Lower lobe of right lung (tissue), 2 donors: ENCODE results near the gene BCL2L13. TPM values are rescaled to one million over a fixed set of nuclear protein-coding genes. Genes with fewer than 3 reads are reported as not detected.

ENCODE experiments used
- ATAC-seq, 2 donors: fragments of 200-7000 bp; cut with Tn5 transposase; one replicate each; pipeline ENCODE4 v1.9.1; 2020 to 2022; ENCODE audit warnings: mild to moderate bottlenecking in 2 of 2, moderate library complexity in 2 of 2
- DNase-seq: peaks from one replicate; pipeline ENCODE4 v3.0.0-alpha.2; 2020
- H3K27ac ChIP-seq: fragments of 200-600 bp; one replicate; pipeline ENCODE4 v1.8.0; 2022
- H3K27me3 ChIP-seq: fragments of 200-600 bp; one replicate; pipeline ENCODE4 v1.8.0; 2022; ENCODE audit warnings: low read depth
- H3K36me3 ChIP-seq: fragments of 200-600 bp; one replicate; pipeline ENCODE4 v1.8.0; 2022; ENCODE audit warnings: mild to moderate bottlenecking
- H3K4me1 ChIP-seq: fragments of 200-600 bp; one replicate; pipeline ENCODE4 v1.8.0; 2022
- H3K4me3 ChIP-seq: fragments of 200-600 bp; one replicate; pipeline ENCODE4 v1.8.0; 2022; ENCODE audit warnings: mild to moderate bottlenecking
- H3K9me3 ChIP-seq: fragments of 200-600 bp; one replicate; pipeline ENCODE4 v1.8.0; 2022
- intact Hi-C: fragments of 100-400 bp; cut with DNase I; formaldehyde crosslinking; loops from one replicate; pipeline ENCODE4 v1.11.0; 2022
- total RNA-seq: library from RNA; stranded (reverse); fragmentation: NEBNext Ultra II Directional; extraction: Animal tissue kit (Norgen Biotek cat#: 25700); gene quantifications from one replicate; pipeline ENCODE4 v1.2.1, GENCODE V29; 2021
- TF ChIP-seq, protein P1 (sequence below): fragments of 200-600 bp; IDR thresholded peaks from one replicate; pipeline ENCODE4 v1.8.0; 2022; ENCODE audit warnings: antibody characterized with exemption, mild to moderate bottlenecking
- donor health status: DM: no; HTN: yes; CAD: no; lungs with severe emphysema.

BCL2L13 gene
- total RNA-seq, 1 donor from 2014 or later, result 41.2 TPM

DNA sequence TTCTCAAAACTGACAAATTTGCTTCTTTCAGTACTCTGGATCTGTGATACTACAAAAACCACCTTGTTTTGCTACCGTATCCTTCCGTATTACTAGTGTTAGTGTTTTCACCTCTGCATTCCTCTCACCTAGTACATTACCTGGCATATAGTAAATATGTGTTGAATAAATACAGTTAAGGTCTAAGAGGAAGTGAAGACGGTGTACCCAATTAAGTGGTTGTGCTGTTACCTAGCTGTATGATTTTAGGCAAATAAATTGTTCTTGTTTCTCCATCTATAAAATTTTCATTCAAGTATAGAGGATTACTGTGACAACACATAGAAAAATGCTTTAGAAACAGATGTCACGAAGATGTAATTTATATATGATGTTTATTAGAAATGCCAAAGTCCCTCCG, 8.9 kb downstream of the BCL2L13 start:
- Histone ChIP-seq H3K9me3 (no peaks in the 10 kb centered on the region), H3K27me3 (no peaks in the 10 kb centered on the region), H3K27ac (no peak overlapping the region), H3K36me3 (peaks cover 12% of the 10 kb centered on the region), H3K4me1 (no peaks in the 10 kb centered on the region), H3K4me3 (no peak overlapping the region)
- ATAC-seq, result no peak
- no peak for DNase-seq
- TF ChIP-seq, protein P1, sequence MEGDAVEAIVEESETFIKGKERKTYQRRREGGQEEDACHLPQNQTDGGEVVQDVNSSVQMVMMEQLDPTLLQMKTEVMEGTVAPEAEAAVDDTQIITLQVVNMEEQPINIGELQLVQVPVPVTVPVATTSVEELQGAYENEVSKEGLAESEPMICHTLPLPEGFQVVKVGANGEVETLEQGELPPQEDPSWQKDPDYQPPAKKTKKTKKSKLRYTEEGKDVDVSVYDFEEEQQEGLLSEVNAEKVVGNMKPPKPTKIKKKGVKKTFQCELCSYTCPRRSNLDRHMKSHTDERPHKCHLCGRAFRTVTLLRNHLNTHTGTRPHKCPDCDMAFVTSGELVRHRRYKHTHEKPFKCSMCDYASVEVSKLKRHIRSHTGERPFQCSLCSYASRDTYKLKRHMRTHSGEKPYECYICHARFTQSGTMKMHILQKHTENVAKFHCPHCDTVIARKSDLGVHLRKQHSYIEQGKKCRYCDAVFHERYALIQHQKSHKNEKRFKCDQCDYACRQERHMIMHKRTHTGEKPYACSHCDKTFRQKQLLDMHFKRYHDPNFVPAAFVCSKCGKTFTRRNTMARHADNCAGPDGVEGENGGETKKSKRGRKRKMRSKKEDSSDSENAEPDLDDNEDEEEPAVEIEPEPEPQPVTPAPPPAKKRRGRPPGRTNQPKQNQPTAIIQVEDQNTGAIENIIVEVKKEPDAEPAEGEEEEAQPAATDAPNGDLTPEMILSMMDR, result no peak
- intact Hi-C loops, result no loop called here

- Histone ChIP-seq H3K27me3 (no peaks in the 10 kb centered on the region), H3K4me3 (no peak overlapping the region), H3K36me3 (peaks cover 12% of the 10 kb centered on the region), H3K4me1 (no peaks in the 10 kb centered on the region), H3K27ac (no peak overlapping the region), H3K9me3 (no peaks in the 10 kb centered on the region)
- intact Hi-C loops, result no loop called here
- ATAC-seq (peak in 1 of 2 donors; percentile 5), DNase-seq (no peak)
- TF ChIP-seq, protein P1, result no peak
Observed at GRCh38 chr22:17647991-17648390, 9.4 kb downstream of the BCL2L13 start.

DNA sequence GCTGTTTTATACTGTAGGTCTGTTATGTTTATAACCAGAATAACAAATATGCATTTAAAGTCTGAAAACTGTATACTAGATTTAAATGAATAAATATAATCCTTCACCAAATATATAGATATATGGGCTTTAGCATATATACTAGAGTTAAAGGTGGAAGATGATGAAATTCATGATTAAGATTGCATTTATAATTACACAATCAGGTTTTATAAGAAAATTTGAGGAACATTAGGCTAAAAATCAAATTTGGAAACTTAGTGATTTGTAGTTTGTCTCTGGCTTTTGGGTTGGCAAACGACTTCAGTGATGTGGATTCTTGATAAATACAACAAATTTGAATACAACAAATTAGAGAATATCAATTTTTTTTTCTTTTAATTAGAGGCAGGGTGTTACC, 10.0 kb downstream of the BCL2L13 start:
- Histone ChIP-seq H3K27ac (no peak overlapping the region), H3K4me1 (no peaks in the 10 kb centered on the region), H3K4me3 (no peak overlapping the region), H3K36me3 (peaks cover 12% of the 10 kb centered on the region), H3K9me3 (no peaks in the 10 kb centered on the region), H3K27me3 (no peaks in the 10 kb centered on the region)
- intact Hi-C loops, result no loop called here
- DNase-seq (no peak), ATAC-seq (no peak)
- TF ChIP-seq, protein P1, result no peak

GRCh38 chr22:17655289-17655688, 16.7 kb downstream of the BCL2L13 start:
- intact Hi-C loops, result no loop called here
- peaks cover 7% of the 10 kb centered on the region for H3K4me1 ChIP-seq
- H3K27ac ChIP-seq, result no peak overlapping the region
- no peaks in the 10 kb centered on the region for H3K27me3 ChIP-seq
- ATAC-seq, result peak; percentile 37 to 70
- peaks cover 26% of the 10 kb centered on the region for H3K36me3 ChIP-seq
- H3K4me3 ChIP-seq, result no peak overlapping the region
- H3K9me3 ChIP-seq, result no peaks in the 10 kb centered on the region
- TF ChIP-seq, protein P1, result no peak
- peak; percentile 79 for DNase-seq

GRCh38 chr22:17656870-17657395, 18.4 kb downstream of the BCL2L13 start:
- no peak overlapping the region for H3K4me3 ChIP-seq
- no peaks in the 10 kb centered on the region for H3K9me3 ChIP-seq
- peaks cover 29% of the 10 kb centered on the region for H3K36me3 ChIP-seq
- no peak for DNase-seq
- no peak for ATAC-seq
- H3K4me1 ChIP-seq, result peaks cover 7% of the 10 kb centered on the region
- TF ChIP-seq, protein P1, result no peak
- no peaks in the 10 kb centered on the region for H3K27me3 ChIP-seq
- intact Hi-C loops, result no loop called here
- no peak overlapping the region for H3K27ac ChIP-seq
